Endothelial cell of umbilical vein (primary cell): ENCODE results near the gene CCDC97. TPM values are rescaled to one million over a fixed set of nuclear protein-coding genes. Genes with fewer than 3 reads are reported as not detected.

Experiments
- BruUV-seq: library from RNA; stranded (reverse); fragments of 400-500 nt; replicated peaks from 2 replicates; lab custom pipeline; 2021; lab: Mats Ljungman, UMichigan
- CTCF ChIA-PET: fragments of 300-600, 350-600 bp; sonication (Branson Sonifier 250); formaldehyde crosslinking; loops from one replicate; lab custom pipeline; 2021; ENCODE audit warnings: antibody characterized with exemption, inconsistent platforms; lab: Charles Lee
- POLR2A ChIA-PET: fragments of 300-600, 350-600 bp; sonication (Branson Sonifier 250); formaldehyde crosslinking; loops from one replicate; lab custom pipeline; 2021; ENCODE audit warnings: antibody characterized with exemption, inconsistent platforms; lab: Charles Lee
- DNase-seq: peaks from one replicate; pipeline ENCODE4 v3.0.0-alpha.2; 2011; ENCODE audit warnings: low read depth, low spot score
- FAIRE-seq: peaks from 2 replicates; lab custom pipeline; 2011; peaks lifted over from hg19 to GRCh38; lab: Jason Lieb, UNC
- H2AFZ ChIP-seq: 2 replicates; pipeline ENCODE4 v1.6.0; 2012; ENCODE audit warnings: low read depth, low read length, control low read depth, inconsistent platforms
- H3K27ac ChIP-seq: 2 replicates; pipeline ENCODE4 v1.5.1; 2011; ENCODE audit warnings: low read depth, mild to moderate bottlenecking, control low read depth, low read length, moderate library complexity; ENCODE audit not compliant: insufficient read depth
- H3K27me3 ChIP-seq, 2 experiments: 2 replicates each; pipeline versions ENCODE4 v1.6.0 to v1.6.1; 2011; ENCODE audit warnings: low read length in 2 of 2, mixed read lengths in 1 of 2; ENCODE audit not compliant: control insufficient read depth in 2 of 2, insufficient read depth in 2 of 2
- H3K36me3 ChIP-seq, 2 experiments: 2 replicates in 1 of 2; 3 replicates in 1 of 2; pipeline ENCODE4 v1.5.1; 2011; ENCODE audit warnings: low read length in 2 of 2, mild to moderate bottlenecking in 1 of 2, moderate library complexity in 1 of 2; ENCODE audit not compliant: control insufficient read depth in 2 of 2, insufficient read depth in 2 of 2; ENCODE audit errors: extremely low read depth in 1 of 2
- H3K4me1 ChIP-seq: 3 replicates; pipeline ENCODE4 v1.5.1; 2011; ENCODE audit warnings: mild to moderate bottlenecking, low read length; ENCODE audit not compliant: control insufficient read depth, insufficient read depth; ENCODE audit errors: extremely low read depth
- H3K4me2 ChIP-seq: 2 replicates; pipeline ENCODE4 v1.6.1; 2011; ENCODE audit warnings: low read length, control low read depth, mixed read lengths; ENCODE audit not compliant: insufficient read depth
- H3K4me3 ChIP-seq, 3 experiments: fragments of 200-600 bp in 1 of 3; sonication (generic), shearing (Covaris generic) in 1 of 3; replicated peaks in 1 of 3; 2 replicates each; pipeline ENCODE4 v1.5.1; 2011 to 2016; ENCODE audit warnings: control low read depth in 3 of 3, low read length in 3 of 3, mild to moderate bottlenecking in 2 of 3, inconsistent platforms in 1 of 3, low read depth in 1 of 3, moderate library complexity in 1 of 3; ENCODE audit not compliant: insufficient read depth in 1 of 3
- H3K79me2 ChIP-seq: 2 replicates; pipeline ENCODE4 v1.6.0; 2012; ENCODE audit warnings: low read length, inconsistent platforms; ENCODE audit not compliant: control insufficient read depth, insufficient read depth
- H3K9ac ChIP-seq: replicated peaks from 2 replicates; pipeline ENCODE3; 2011; ENCODE audit warnings: low read length, control low read depth; ENCODE audit not compliant: insufficient read depth; ENCODE audit errors: extremely low read depth
- H3K9me1 ChIP-seq: replicated peaks from 3 replicates; pipeline ENCODE4 v1.6.0; 2011; ENCODE audit warnings: mild to moderate bottlenecking, low read length; ENCODE audit not compliant: control insufficient read depth, insufficient read depth; ENCODE audit errors: extremely low read depth
- H3K9me3 ChIP-seq: replicated peaks from 2 replicates; pipeline ENCODE4 v1.5.1; 2012; ENCODE audit warnings: low read length, inconsistent platforms; ENCODE audit not compliant: control insufficient read depth, insufficient read depth
- H4K20me1 ChIP-seq: replicated peaks from 2 replicates; pipeline ENCODE3; 2011; ENCODE audit warnings: mild to moderate bottlenecking, low read length; ENCODE audit not compliant: control insufficient read depth, insufficient read depth; ENCODE audit errors: extremely low read depth
- CTCF ChIP-seq, 2 donors: IDR thresholded peaks; 1 replicate in 1 of 2; 2 replicates in 1 of 2; pipeline ENCODE4 v1.5.1; 2011; ENCODE audit warnings: low read length in 2 of 2, mild to moderate bottlenecking in 2 of 2, moderate library complexity in 2 of 2, control low read depth in 1 of 2, inconsistent platforms in 1 of 2, low read depth in 1 of 2; ENCODE audit not compliant: insufficient read depth in 1 of 2; ENCODE audit errors: extremely low read depth in 1 of 2
- EZH2 ChIP-seq: IDR thresholded peaks from 2 replicates; pipeline ENCODE4 v1.6.1; 2012; ENCODE audit warnings: borderline replicate concordance, low read depth, mild to moderate bottlenecking, moderate library complexity, low read length, inconsistent platforms; ENCODE audit not compliant: severe bottlenecking
- GATA2 ChIP-seq: IDR thresholded peaks from 2 replicates; pipeline ENCODE4 v1.7.0; 2011; ENCODE audit warnings: low read depth, mild to moderate bottlenecking, moderate library complexity, mixed read lengths, low read length; ENCODE audit not compliant: insufficient read length, insufficient read depth
- JUN ChIP-seq: IDR thresholded peaks from 2 replicates; pipeline ENCODE4 v1.6.1; 2011; ENCODE audit warnings: borderline replicate concordance, low read depth; ENCODE audit not compliant: insufficient read length, insufficient read depth
- MAX ChIP-seq: IDR thresholded peaks from 2 replicates; pipeline ENCODE4 v1.6.1; 2011; ENCODE audit not compliant: insufficient read depth, insufficient read length
- MYC ChIP-seq: IDR thresholded peaks from one replicate; pipeline ENCODE4 v1.6.1; 2011; ENCODE audit warnings: mild to moderate bottlenecking, low read depth, low read length
- POLR2AphosphoS5 ChIP-seq: IDR thresholded peaks from 2 replicates; pipeline ENCODE4 v1.6.1; 2012; ENCODE audit warnings: low read depth, mild to moderate bottlenecking, control low read depth, low read length, moderate library complexity; ENCODE audit not compliant: insufficient read depth
- dilution Hi-C: fragments of 300-500 bp; cut with MboI; formaldehyde crosslinking; loops from one replicate; pipeline ENCODE4 v1.15.0; 2019; ENCODE audit warnings: low sequenced_read_pairs; ENCODE audit not compliant: extremely low pct_ligation_motif_present
- intact Hi-C: fragments of 100-400 bp; cut with micrococcal nuclease; formaldehyde crosslinking; loops from one replicate; pipeline ENCODE4 v1.10.0; 2022
- polyA plus RNA-seq, 4 experiments: library from polyadenylated mRNA; depleted of rRNA in 3 of 4; stranded (reverse) in 3 of 4; unstranded in 1 of 4; fragments of >200 nt; gene quantifications; 2 replicates each; pipeline versions ENCODE4 v1.2.1 to v1.2.3, GENCODE V29; 2011 to 2012; ENCODE audit warnings: missing spikeins in 1 of 4
- total RNA-seq: library from RNA; stranded (reverse); gene quantifications from 2 replicates; pipeline ENCODE4 v1.2.3, GENCODE V29; 2021

CCDC97 gene
- total and polyA plus RNA-seq, 2 donors (not counting 3 experiments of a cell fraction or from before 2014, with no cell fraction given) = 20.7 to 27.2 TPM

GRCh38 chr19:41359741-41360140, 49.8 kb downstream of the CCDC97 start:
- H3K79me2 ChIP-seq = peaks cover 5% of the 10 kb centered on the region
- CTCF ChIA-PET = no interaction called here
- H3K4me3 ChIP-seq = no peak overlapping the region
- DNase-seq (no peak), FAIRE-seq (no peak)
- dilution Hi-C loops (no loop called here), intact Hi-C loops (no loop called here)
- POLR2A ChIA-PET = no interaction called here
- BruUV-seq = no TSS peak
- TF ChIP-seq JUN (no peak), POLR2AphosphoS5 (no peak), EZH2 (no peak), GATA2 (no peak), MAX (no peak), CTCF (IDR thresholded peaks at IDR 0.05; ENCODE audit: extremely low read depth in 1 of 2, insufficient read depth in 1 of 2, low read depth in 1 of 2, low read length in 2 of 2) (no peak), MYC (no peak)
- no peak overlapping the region for H2AFZ ChIP-seq
- no peaks in the 10 kb centered on the region for H3K36me3 ChIP-seq
- H3K9ac ChIP-seq = no peak overlapping the region
- no peaks in the 10 kb centered on the region for H3K9me1 ChIP-seq
- H3K9me3 ChIP-seq = no peaks in the 10 kb centered on the region
- H3K27me3 ChIP-seq = no peaks in the 10 kb centered on the region
- peaks cover 4% of the 10 kb centered on the region for H3K4me1 ChIP-seq
- no peaks in the 10 kb centered on the region for H4K20me1 ChIP-seq
- H3K27ac ChIP-seq = no peak overlapping the region
- H3K4me2 ChIP-seq = no peak overlapping the region
